MV-4-11 (cell line): ENCODE data around the gene ITPKB.
A peak's percentile ranks its signal among the peaks of the same experiment; 100 is the strongest.

Experiments used
- DNase-seq: peaks from one replicate; lab custom pipeline; 2025; lab: John Stamatoyannopoulos, UW

The ITPKB gene

DNA sequence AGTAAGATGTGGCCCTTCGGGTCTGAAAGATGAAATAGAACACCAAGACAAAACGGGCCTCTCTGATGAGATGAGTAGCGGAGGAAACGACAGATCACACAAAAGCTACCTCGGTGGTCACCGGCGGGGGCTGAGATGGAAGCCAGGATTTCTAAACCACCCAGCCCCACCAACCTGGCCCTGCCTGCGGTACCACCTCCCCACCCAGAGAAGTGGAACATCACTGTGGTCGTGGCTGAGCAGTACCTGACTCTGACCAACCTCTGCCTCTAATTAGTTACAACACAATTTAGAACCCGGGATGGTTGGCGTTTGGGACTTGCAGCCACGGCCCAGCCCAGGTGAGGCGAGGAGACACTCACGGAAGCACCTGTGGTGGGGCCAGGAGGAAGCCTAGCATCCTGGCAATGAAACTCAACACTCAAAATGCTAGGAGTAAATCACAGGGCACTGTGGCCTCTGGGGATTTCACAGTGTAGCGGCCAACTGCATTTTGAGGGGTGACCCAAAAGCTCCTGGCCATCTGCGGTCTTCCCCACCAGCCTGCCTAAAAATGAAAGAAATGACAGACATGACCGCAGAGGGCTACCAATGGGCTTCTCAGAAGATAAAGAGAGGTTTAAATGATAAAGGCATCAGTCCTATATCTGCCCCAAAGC is 73.4 kb downstream of the ITPKB start:
- no peak for DNase-seq

- DNase-seq = no peak
These were observed 74.5 kb downstream of the ITPKB start for GRCh38 chr1:226664413-226665101.

DNA sequence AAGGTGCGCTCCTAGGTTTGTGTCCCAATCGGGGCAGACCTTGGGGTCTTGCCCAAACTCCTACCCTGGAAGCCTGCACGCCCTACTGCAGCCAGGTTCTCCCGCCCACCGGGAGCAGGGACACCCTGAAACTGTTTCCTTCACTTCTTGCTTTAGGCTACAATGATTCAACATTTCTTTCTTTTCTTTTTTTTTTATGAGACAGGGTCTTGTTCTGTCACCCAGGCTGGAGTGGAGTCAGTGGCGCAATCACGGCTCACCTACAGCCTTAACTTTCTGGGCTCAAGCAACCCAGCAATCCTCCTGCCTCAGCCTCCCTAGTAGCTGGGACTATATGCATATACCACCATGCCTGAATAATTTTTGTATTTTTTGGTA is 75.8 kb downstream of the ITPKB start:
- DNase-seq = no peak

DNA sequence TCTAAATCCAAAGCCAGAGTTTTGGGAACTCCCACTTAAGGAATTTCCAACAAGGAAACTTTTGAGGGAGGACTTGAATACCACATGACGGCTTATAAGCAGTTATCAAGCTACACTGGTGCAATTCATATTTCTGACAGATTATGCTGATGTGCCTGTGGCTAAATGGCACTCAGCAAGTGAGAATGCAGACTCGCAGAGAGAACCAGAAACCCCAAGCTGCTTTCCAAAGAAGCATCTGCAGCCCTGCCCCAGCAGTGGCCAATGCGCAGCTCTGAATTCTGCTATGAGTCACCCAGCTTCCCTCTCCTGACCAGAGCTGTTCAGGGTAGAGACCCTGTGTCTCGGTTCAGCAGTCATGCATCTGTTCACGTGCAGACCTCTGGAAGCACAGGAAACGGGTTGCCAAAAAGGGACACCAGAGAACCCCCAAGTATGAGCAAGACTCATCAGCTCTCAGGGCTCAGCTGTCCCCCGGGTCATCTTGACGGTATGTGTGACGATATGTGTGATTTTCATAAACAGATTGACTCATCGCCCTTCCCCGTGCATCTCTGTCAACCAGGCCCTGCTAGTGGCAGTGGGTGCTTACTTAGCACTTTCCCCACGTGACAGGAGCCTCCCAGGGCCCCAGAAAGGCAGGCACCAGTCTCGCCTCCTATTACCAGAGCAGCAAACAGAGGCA is 76.3 kb downstream of the ITPKB start:
- peak; percentile 95 for DNase-seq

GRCh38 chr1:226661965-226662364 is 77.1 kb downstream of the ITPKB start:
- DNase-seq = no peak

- no peak for DNase-seq
These were observed 77.8 kb downstream of the ITPKB start for GRCh38 chr1:226661271-226661670.

- no peak for DNase-seq
These were observed 78.5 kb downstream of the ITPKB start for GRCh38 chr1:226660410-226661182.

GRCh38 chr1:226659641-226660040 is 79.4 kb downstream of the ITPKB start:
- no peak for DNase-seq

DNA sequence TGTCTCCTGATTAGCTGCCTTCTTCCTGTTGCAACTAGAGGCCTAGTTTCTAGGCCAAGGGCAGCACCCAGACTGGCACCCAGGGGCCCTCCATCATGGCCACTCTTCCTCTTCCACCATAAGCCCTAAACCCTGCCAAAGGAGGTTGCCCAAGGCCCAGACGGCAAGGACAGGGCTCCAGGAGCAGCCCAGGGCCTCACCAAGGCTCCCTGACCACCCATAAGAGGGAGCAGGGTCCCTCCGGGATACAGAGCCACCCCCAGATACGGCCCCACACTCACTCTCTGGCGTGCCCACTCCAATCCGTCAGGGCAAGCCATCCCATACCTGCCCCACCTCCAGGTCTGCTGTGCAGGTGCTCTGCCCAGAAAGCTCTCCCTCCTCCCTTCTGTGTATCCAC is 79.9 kb downstream of the ITPKB start:
- DNase-seq = no peak

GRCh38 chr1:226658546-226659125 is 80.4 kb downstream of the ITPKB start:
- no peak for DNase-seq

DNA sequence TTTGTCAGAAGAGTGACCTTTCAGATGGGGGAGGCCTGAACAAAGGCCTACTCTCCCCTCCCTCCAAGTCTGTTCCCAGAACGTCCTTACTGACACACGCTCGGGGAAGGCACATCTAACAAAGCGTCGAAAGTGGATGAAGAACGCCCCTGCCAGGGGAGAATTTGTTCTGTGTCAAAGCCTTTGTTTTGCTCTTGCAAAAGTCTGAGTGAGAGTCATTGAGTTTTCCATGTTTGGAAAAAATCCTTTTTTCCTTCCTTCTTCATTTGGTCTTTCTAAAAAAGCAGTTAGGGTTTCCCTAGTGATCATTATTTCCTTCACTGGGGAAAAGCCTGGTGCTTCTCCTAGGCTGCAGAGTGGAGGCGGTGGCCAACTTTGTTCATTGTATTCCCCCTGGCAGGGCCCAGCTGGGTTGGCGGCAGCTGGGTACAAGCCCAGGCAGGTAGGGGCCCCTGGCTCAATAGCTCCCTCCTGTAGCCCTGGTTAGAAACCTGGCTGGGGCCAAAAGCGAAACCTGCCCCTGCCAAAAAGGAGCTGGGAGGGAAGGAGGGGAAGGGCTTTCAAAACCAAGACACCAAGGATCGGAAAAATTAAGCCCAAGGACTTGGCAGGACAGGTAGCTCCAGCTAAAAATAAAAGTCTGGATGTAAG is 81.1 kb downstream of the ITPKB start:
- DNase-seq = no peak

GRCh38 chr1:226656601-226657277 is 82.3 kb downstream of the ITPKB start:
- DNase-seq = no peak

GRCh38 chr1:226656201-226656600 is 82.9 kb downstream of the ITPKB start:
- no peak for DNase-seq

DNA sequence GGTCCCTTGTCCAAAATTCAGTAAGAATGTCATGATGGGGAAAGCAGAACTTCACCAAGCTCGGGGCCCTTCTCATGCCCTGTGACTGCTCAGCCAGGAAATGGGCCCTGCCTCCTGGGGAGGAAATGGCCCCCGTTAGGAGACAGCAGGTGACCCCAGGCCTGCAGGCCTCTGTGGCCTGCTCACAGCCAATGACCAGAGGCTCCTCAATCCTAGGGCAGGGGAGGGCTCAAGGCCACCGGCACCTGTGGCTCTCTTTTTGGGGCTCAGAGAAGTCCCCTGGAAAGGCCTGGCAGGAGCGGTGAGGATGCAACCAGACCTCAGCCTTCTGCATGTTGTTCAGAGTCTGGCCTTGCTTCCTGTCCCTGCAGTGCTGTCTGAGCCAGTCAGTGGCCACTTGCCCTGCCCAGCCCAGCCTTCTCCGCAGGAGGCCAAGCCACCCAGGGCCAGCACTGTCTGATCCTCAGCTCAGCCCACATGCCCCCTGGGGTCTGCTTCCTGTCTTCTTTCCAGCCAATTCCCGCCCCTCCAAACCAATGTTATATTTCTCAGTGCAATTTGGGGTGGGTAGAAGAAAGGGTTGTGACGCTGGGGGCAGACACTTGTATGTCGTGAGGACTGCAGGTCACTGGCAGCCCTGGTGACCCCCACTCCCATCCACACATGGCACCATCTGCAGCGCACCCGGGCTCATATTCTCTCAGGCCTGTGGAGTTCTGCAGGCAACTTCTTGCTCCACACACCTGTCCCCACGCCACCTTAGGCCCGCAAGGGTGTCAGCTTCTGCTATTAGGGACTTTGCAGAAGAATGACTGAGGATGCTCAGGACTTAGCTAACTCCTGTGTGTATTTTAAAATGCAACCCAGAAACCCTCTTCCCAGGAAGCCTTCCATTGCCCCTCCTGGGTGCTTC is 83.6 kb downstream of the ITPKB start:
- no peak for DNase-seq

- DNase-seq = no peak
These were observed 84.4 kb downstream of the ITPKB start for GRCh38 chr1:226654668-226655055.

GRCh38 chr1:226654046-226654667 is 84.9 kb downstream of the ITPKB start:
- no peak for DNase-seq

DNA sequence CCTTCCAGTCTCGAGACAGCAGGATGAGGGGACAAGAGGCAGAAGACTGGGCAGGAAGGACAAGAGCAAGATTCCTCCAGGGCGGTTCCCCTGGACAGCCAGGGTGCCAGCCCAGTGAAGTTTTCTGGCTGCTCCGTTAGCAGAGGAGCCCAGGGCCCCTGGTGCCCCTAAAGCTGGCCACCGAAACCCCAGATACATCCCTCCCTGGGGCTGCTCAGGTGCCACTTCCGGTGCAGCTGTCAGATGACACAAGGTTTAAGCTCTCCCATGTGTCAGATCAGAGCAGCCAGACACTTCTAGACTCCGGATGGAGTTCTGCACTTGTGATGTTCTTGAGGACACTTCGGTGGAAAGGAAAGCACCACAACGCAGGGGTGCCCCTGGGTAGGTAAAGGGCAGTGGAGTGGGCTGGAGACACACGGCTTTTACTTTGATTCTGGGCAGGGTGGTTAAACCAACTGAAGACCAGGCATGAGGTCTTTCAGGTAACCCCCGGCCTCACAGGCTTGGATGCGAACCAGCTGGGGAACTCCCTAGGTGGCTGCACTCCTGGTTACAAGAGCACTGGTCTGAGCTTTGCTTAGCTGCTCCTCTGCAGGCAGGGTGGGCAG is 85.7 kb downstream of the ITPKB start:
- DNase-seq = no peak

- no peak for DNase-seq
These were observed 86.5 kb downstream of the ITPKB start for GRCh38 chr1:226652613-226653012.

GRCh38 chr1:226651732-226652105 is 87.4 kb downstream of the ITPKB start:
- no peak for DNase-seq
